K562 (cell line): ENCODE measurements around the gene FAF2. TPM values are rescaled to one million over a fixed set of nuclear protein-coding genes. Genes with fewer than 3 reads are reported as not detected.

Experiments
- AFF1 ChIP-seq, 2 experiments: fragments of 450-650 bp; IDR thresholded peaks; 2 replicates each; pipeline ENCODE4 v1.6.1; 2018; ENCODE audit warnings: mild to moderate bottlenecking in 2 of 2, low read depth in 1 of 2; ENCODE audit not compliant: partially characterized antibody in 2 of 2
- ARID1B ChIP-seq: fragments of 450-650 bp; IDR thresholded peaks from 2 replicates; pipeline ENCODE4 v1.6.1; 2016; ENCODE audit warnings: antibody characterized with exemption, mild to moderate bottlenecking, inconsistent platforms
- CBX3 ChIP-seq, 2 experiments: IDR thresholded peaks; 1 replicate in 1 of 2; 2 replicates in 1 of 2; pipeline ENCODE4 v1.6.1; 2012; ENCODE audit warnings: inconsistent platforms in 2 of 2, low read length in 2 of 2, borderline replicate concordance in 1 of 2, control low read depth in 1 of 2
- CBX5 ChIP-seq: IDR thresholded peaks from 2 replicates; pipeline ENCODE4 v1.6.1; 2014; ENCODE audit warnings: low read depth, borderline replicate concordance
- CREB5 ChIP-seq: fragments of 250-450 bp; sonication (Bioruptor Pico); IDR thresholded peaks from 2 replicates; pipeline ENCODE4 v1.5.0; 2020; ENCODE audit warnings: mild to moderate bottlenecking
- GABPB2 ChIP-seq: fragments of 250-450 bp; sonication (Bioruptor Pico); conservative IDR thresholded peaks from 2 replicates; pipeline ENCODE4 v1.5.1; 2021; ENCODE audit warnings: mild to moderate bottlenecking
- KAT2B ChIP-seq: IDR thresholded peaks from one replicate; pipeline ENCODE4 v1.6.1; 2012; ENCODE audit warnings: low read depth, mild to moderate bottlenecking, control low read depth, inconsistent platforms, low read length, moderate library complexity
- PKNOX1 ChIP-seq: fragments of 450-650 bp; IDR thresholded peaks from 2 replicates; pipeline ENCODE4 v1.6.1; 2016
- POLR2B ChIP-seq: fragments of 450-650 bp; IDR thresholded peaks from 2 replicates; pipeline ENCODE4 v1.6.1; 2018; ENCODE audit warnings: low read depth; ENCODE audit not compliant: partially characterized antibody
- RBM17 ChIP-seq: fragments of 200-400 bp; formaldehyde crosslinking; IDR thresholded peaks from 2 replicates; pipeline ENCODE4 v1.6.1; 2017; ENCODE audit warnings: low read depth, mild to moderate bottlenecking, low read length, borderline replicate concordance
- RFX7 ChIP-seq: fragments of 250-450 bp; sonication (Bioruptor Pico); IDR thresholded peaks from 2 replicates; pipeline ENCODE4 v1.5.1; 2021; ENCODE audit warnings: mild to moderate bottlenecking
- SMAD4 ChIP-seq: fragments of 250-450 bp; sonication (Bioruptor Pico); conservative IDR thresholded peaks from 2 replicates; pipeline ENCODE4 v1.8.0; 2021; ENCODE audit warnings: inconsistent platforms, mild to moderate bottlenecking, moderate library complexity
- SRF ChIP-seq, 2 experiments: fragments of 250-450, 450-650 bp in 1 of 2; sonication (Bioruptor Pico) in 1 of 2; sonication (generic) in 1 of 2; formaldehyde crosslinking; IDR thresholded peaks; 2 replicates each; pipeline versions ENCODE4 v1.5.0 to v1.5.1; 2020 to 2022; ENCODE audit warnings: mild to moderate bottlenecking in 1 of 2, missing genetic modification reagents in 1 of 2
- TOE1 ChIP-seq, 2 experiments: fragments of 450-650 bp in 1 of 2; sonication (generic) in 1 of 2; formaldehyde crosslinking in 1 of 2; IDR thresholded peaks; 2 replicates each; pipeline versions ENCODE4 v1.7.1 to v1.8.0; 2016 to 2022; ENCODE audit warnings: borderline replicate concordance in 2 of 2, mild to moderate bottlenecking in 2 of 2, antibody characterized with exemption in 1 of 2, inconsistent platforms in 1 of 2, low read depth in 1 of 2, missing genetic modification reagents in 1 of 2, moderate library complexity in 1 of 2
- YY1 ChIP-seq, 3 experiments: IDR thresholded peaks; 2 replicates each; pipeline ENCODE4 v1.6.1; 2011; ENCODE audit warnings: low read length in 2 of 3, mild to moderate bottlenecking in 2 of 3, moderate library complexity in 2 of 3, borderline replicate concordance in 1 of 3, control low read depth in 1 of 3, low read depth in 1 of 3; ENCODE audit not compliant: insufficient read depth in 3 of 3, insufficient replicate concordance in 2 of 3, control insufficient read depth in 1 of 3, insufficient read length in 1 of 3; ENCODE audit errors: extremely low read depth in 1 of 3
- ZHX1 ChIP-seq: fragments of 150-350 bp; conservative IDR thresholded peaks from 2 replicates; pipeline ENCODE4 v1.6.1; 2014; ENCODE audit warnings: low read length
- polyA plus RNA-seq, 8 experiments: library from polyadenylated mRNA; depleted of rRNA in 4 of 8; stranded (reverse) in 5 of 8; unstranded in 3 of 8; fragments of >200 nt; fragmentation: Nextera tagmentation in 2 of 8; fragmentation: Illumina TruSeq in 1 of 8; extraction: Ambion mirVana in 2 of 8; extraction: Trizol in 1 of 8; gene quantifications; 2 replicates each; pipeline versions ENCODE4 v1.2.1 to v1.2.3, GENCODE V29; 2011 to 2014; ENCODE audit warnings: inconsistent platforms in 1 of 8, missing spikeins in 1 of 8
- total RNA-seq, 7 experiments: library from RNA; depleted of rRNA in 6 of 7; stranded (reverse); fragments of >200 nt in 6 of 7; fragmentation: Illumina TruSeq in 2 of 7; extraction: Trizol in 2 of 7; gene quantifications; 2 replicates each; pipeline versions ENCODE4 v1.2.1 to v1.2.3, GENCODE V29; 2011 to 2021; ENCODE audit warnings: low replicate concordance in 1 of 7

The FAF2 gene
- total and polyA plus RNA-seq, 9 of the 15 experiments (the other 6 are each of a cell fraction or from before 2014, with no cell fraction given): 25.0 to 44.6 (median 36.1) TPM

- no peak for TF ChIP-seq TOE1 (IDR thresholded peaks at IDR 0.05; ENCODE audit: borderline replicate concordance)
- no peak for TF ChIP-seq TOE1 (CRISPR knock-in tag; IDR thresholded peaks at IDR 0.05; ENCODE audit: borderline replicate concordance, low read depth)
- TF ChIP-seq GABPB2: no peak
- TF ChIP-seq SMAD4 (CRISPR knock-in tag): 0 out of 2 replicates have a peak, but pooled peaks have one; percentile 8
- no peak for TF ChIP-seq AFF1 (IDR thresholded peaks at IDR 0.05; ENCODE audit: low read depth in 1 of 2, partially characterized antibody in 2 of 2)
- peak; percentile 93 to 98 (median 98) for TF ChIP-seq YY1 (IDR thresholded peaks at IDR 0.05; ENCODE audit: borderline replicate concordance in 1 of 3, control insufficient read depth in 1 of 3, extremely low read depth in 1 of 3, insufficient read depth in 3 of 3, insufficient read length in 1 of 3, insufficient replicate concordance in 2 of 3, low read depth in 1 of 3, low read length in 2 of 3)
- peak in 1 of 2 experiments; percentile 70; a peak in 1 of 4 replicates for TF ChIP-seq SRF (CRISPR knock-in tag; IDR thresholded peaks at IDR 0.05)
- TF ChIP-seq RFX7 (CRISPR knock-in tag): no peak
- no peak for TF ChIP-seq ARID1B
- 0 out of 3 replicates have a peak, but pooled peaks of 1 of the 2 experiments have one; percentile 32 for TF ChIP-seq CBX3 (IDR thresholded peaks at IDR 0.05; ENCODE audit: borderline replicate concordance in 1 of 2, low read length in 2 of 2)
- TF ChIP-seq ZHX1: no peak
- no peak for TF ChIP-seq CREB5
- peak; percentile 69 for TF ChIP-seq POLR2B
- TF ChIP-seq RBM17: no peak
- no peak for TF ChIP-seq CBX5
- TF ChIP-seq PKNOX1: peak; percentile 90
- TF ChIP-seq KAT2B: peak; percentile 19
Measured at GRCh38 chr5:176447978-176448608, at the start of gene FAF2 (continued).
